GM21381 (cell line): ENCODE results near the gene ZNF561.
A peak's percentile ranks its signal among the peaks of the same experiment; 100 is the strongest.
"Not testable (repeated sequence)": the region's sequence is repeated elsewhere in the genome, so short reads cannot be mapped to it uniquely, and the experiment has no call there.

ENCODE experiments used
- ATAC-seq: cut with Tn5 transposase; IDR thresholded peaks from one replicate; pipeline ENCODE4 v1.9.1; 2021; ENCODE audit warnings: mild to moderate bottlenecking, moderate library complexity; ENCODE audit not compliant: unreplicated experiment

The ZNF561 gene

GRCh38 chr19:9621156-9622037 is at the start of gene ZNF561:
Gene ZNF561 (minus strand): TSS chr19:9621232. CDS start chr19:9619456, 1,776 bp downstream.
- peak; percentile 86 for ATAC-seq

GRCh38 chr19:9668544-9668943 is 47.5 kb upstream of the ZNF561 start:
- ATAC-seq, result no peak

DNA sequence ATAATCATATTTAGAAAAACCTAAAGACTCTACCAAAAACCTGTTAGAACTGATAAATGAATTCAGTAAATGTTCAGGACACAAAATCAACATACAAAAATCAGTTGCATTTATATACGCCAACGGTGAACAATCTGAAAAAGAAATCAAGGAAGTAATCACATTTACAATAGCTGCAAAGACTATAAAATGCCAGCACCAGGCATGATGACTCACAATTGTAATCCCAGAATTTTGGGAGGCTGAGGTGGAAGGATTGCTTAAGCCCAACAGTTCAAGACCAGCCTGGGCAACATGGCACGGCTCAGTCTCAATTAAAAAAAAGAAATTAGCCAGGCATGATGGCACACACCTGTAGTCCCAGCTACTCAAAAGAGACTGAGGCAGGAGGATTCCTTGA is 46.9 kb upstream of the ZNF561 start:
- ATAC-seq, result no peak

GRCh38 chr19:9658769-9659168 is 37.7 kb upstream of the ZNF561 start:
- no peak for ATAC-seq

GRCh38 chr19:9653066-9653555 is 32.1 kb upstream of the ZNF561 start:
- ATAC-seq, result not testable (repeated sequence)

- not testable (repeated sequence) for ATAC-seq
These were observed 30.4 kb upstream of the ZNF561 start for GRCh38 chr19:9651464-9651863.

- no peak for ATAC-seq
These were observed 29.3 kb upstream of the ZNF561 start for GRCh38 chr19:9650345-9650744.

DNA sequence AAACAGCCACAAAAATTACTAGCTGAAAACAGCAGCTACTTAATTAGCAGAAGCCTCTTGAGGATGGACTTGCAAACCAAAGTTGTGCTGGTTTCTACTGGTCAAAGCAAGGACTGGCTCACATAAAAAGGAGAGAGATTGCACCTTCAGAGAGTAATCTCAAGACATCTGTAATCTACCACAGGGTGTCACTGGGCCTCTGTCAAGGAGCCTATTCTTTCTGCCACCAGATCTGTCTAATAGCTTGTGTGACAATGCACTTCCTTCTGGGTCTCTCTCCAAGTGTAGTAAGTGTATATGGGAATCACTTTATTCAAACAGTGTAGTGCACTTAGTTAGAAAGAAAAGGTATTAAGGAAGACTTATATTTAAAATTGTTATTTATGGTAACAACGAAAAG is 24.4 kb upstream of the ZNF561 start:
- no peak for ATAC-seq

GRCh38 chr19:9644472-9644871 is 23.4 kb upstream of the ZNF561 start:
- no peak for ATAC-seq

DNA sequence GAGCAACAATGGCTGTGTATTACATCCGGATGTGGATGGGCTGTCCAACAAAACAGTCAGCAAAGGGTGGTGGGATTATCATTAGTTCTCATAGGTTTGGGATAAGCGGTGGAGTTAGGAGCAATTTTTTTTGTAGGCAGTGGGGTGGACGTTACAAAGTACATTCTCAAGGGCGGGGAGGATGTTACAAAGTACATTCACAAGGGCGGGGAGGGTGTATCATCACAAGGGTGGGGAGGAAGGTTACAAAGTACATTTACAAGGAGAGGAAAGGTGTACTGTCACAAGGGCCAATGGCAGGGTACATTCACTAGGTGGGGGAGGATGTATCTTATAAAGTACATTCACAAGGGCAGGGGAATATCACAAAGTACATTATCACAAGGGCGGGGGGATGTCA is 20.8 kb upstream of the ZNF561 start:
- no peak for ATAC-seq

DNA sequence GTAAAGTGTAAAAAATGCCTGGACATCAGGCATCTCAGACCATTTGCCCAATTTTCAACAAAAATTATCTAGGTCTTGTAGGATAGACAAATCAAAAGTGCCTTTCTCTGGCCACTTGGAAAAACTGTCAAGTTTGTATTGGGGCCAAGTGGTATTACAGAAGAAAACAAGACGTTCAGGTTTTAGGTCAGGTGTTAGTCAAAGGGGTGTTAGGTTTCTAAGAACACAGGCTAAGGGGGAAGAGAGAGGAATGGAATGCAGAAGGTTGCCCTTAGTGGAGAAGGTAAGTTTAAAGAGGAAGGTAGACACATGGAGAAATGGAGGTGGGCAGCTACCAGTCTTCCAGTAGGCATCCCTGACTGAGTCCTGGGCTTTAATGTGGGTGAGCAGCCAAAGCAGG is 19.9 kb upstream of the ZNF561 start:
- no peak for ATAC-seq

- no peak for ATAC-seq
These were observed 15.0 kb upstream of the ZNF561 start for GRCh38 chr19:9636018-9636417.

GRCh38 chr19:9627856-9628255 is 6.8 kb upstream of the ZNF561 start:
- no peak for ATAC-seq

GRCh38 chr19:9622531-9622930 is 1.5 kb upstream of the ZNF561 start:
- no peak for ATAC-seq

- ATAC-seq, result no peak
These were observed 233 bp downstream of the ZNF561 start for GRCh38 chr19:9620842-9621155.

- no peak for ATAC-seq
These were observed 5.2 kb downstream of the ZNF561 start for GRCh38 chr19:9615844-9616243.

DNA sequence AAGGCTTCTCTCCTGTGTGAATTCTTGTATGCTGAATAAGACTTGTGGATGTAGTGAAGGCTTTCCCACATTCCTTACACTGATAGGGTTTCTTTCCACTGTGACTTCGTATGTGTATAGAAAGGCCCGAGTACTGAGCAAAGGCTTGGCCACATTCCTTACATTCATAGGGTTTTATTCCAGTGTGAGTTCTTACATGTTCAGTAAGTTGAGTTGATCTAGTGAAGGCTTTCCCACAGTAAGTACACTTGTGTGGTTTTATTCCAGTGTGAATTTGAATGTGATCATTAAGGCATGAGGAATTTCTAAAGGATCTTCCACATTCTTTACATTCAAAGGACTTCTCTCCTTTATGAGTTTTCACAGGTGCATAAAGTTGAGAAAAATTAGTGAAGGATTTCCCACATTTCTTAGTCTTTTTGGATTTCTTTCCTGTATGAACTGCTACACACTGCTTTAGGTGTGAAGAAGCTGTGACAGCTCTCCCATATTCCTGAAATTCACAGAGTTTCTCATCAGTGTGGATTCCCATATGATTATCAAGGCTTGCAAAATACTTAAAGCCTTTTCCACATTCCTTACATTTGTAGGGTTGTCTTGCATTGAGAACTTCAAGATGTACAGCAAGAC is 10.4 kb downstream of the ZNF561 start:
- no peak for ATAC-seq

GRCh38 chr19:9608912-9609311 is 12.1 kb downstream of the ZNF561 start:
- no peak for ATAC-seq

GRCh38 chr19:9597027-9597426 is 24.0 kb downstream of the ZNF561 start:
- ATAC-seq, result no peak

DNA sequence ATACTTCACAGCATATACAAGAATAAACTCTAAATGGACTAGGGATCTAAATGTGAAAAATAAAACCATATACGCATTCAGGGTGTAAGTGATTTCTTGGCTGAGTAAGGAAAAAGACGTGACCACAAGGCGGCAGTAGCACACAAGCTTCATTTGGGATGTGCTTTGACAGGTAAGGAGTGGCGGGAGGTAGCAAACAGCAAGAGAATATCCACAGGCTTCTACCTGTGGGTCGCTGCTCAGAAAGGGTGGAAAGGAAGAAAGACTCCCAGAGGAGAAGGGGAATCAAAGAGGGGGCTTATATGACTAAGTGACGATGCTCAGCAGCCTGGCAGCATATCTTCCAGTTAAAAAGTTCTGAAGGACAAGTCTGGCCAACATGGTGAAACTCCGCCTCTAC is 34.3 kb downstream of the ZNF561 start:
- no peak for ATAC-seq

DNA sequence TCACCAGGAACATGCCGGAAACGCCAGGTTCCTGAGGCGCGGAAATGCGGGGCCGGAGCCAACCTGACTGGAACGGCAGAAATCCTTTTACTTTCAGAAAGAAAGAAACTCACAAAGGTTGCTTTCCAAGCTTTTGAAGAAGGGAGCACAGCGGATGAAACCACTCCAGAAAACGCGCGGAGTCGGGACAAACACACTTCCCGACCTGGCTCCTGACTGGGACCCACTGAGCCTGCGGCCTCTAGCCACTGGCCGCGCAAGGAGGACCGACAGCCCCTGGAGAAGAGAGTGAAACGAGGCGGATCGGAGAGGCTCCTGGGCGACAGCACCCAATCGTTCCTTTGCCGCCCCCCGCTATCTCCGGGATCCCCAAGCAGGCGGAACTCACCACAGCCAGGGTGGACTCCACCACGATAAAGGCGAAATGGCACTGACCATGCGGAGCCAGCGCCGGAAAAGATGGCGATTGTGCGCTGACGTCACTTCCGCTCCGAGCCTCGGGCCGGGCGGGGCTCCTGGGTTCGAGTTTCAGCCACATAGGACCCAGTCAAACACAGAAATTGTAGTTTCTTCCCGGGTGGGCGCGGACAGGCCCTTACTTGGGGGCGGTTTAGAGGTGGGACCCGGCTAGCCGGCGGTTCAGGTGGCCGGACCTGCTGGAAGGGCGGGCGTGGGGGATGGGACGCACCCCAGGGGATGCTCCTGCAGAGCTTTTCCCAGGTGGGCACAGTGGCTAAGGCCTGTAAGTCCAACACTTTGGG is 36.8 kb downstream of the ZNF561 start, which contains the start of gene ZNF121:
Gene ZNF121, minus strand, starts transcription at position 432 of the 761 bp plus-strand sequence. CDS start 16,407 bp downstream, outside the sequence.
- ATAC-seq, result peak; percentile 91
